GDM1 (cell line): ENCODE measurements around the gene NCOA7.

Experiments used
- DNase-seq: peaks from one replicate; lab custom pipeline; 2025; lab: John Stamatoyannopoulos, UW

NCOA7 gene

GRCh38 chr6:125974214-125974866, 183.6 kb downstream of the NCOA7 start:
- DNase-seq = peak; percentile 4

DNA sequence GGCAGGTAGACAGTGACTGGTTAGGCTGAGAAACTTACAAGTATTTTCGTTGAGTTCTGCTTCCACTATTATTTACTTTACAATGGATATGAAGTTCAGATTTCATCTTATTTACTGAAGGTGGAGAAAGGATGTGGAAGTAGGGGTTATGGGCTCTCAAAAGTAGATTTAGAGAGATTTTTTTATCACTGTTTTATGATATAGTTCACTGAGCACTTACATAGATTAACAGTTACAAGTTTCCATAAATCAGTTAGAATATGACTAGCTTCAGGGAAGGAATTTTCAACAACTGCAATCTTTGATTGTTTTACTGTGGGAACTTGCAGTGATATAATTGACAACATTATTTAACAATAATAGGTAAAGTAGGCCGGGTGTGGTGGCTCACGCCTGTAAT, 188.3 kb downstream of the NCOA7 start:
- no peak for DNase-seq
